ENCODE measurements around the gene PTPRD.

The PTPRD gene

GRCh38 chr9:8880060-8880459 lies 1732.7 kb downstream of the PTPRD start:
- peak; percentile 50 to 74 for DNase-seq

GRCh38 chr9:8879284-8879683 lies 1733.5 kb downstream of the PTPRD start:
- no peak for DNase-seq

DNA sequence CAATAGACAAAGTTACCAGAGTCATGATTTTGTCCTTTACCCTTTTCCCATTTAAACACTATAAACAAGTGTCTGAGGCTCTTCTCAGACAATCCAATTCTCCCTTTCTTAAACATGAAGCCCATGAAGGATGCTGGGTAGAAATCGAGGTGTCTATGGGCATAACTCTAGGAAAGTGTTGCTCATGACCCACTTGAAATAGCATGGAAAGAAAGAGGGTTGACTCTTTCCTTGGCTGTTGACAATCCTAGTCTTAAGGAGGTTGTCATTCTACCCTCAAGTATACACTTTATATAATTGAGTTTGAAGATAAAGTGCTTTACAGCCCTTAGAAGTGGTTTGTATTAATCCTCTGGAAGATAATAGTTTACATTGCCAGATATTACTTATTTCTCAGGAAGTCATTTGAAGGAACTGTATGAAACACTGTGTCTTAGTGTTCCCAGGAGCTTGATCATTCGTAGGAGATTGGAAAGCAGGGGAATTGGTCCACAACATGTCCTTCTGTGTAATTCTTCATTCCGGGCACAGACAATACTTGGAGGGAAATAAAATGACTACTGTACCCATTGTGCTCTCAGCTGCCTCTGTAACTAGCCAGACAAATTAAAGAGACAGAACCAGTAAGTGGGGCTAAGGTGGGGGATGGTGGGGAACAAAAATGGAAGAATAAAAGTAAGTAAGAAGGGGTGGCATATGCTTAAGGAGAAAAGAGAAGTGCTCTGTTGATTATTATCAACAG lies 1734.9 kb downstream of the PTPRD start:
- DNase-seq: no peak

DNA sequence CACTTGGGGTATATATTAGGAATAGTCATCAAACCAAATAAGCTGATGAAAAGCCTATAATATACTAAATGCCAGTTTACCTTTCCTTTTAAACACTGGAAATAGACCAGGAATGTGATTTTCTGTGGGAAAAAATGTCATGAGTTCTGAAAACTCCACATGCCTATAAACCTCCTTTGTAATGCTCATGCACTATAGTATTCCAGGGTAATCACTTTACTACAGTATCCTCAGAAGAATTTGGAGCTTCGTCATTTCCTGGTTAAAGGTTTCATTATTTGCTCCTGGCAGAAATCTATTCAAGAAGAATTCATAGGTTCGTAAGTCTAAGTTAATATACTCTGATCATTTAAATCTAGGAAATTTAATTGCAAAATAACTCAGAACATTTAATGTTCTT lies 1736.5 kb downstream of the PTPRD start:
- no peak for DNase-seq

- no peak for DNase-seq
These were observed 1738.3 kb downstream of the PTPRD start for GRCh38 chr9:8874482-8874881.

GRCh38 chr9:8872802-8873201 lies 1740.0 kb downstream of the PTPRD start:
- DNase-seq: no peak

DNA sequence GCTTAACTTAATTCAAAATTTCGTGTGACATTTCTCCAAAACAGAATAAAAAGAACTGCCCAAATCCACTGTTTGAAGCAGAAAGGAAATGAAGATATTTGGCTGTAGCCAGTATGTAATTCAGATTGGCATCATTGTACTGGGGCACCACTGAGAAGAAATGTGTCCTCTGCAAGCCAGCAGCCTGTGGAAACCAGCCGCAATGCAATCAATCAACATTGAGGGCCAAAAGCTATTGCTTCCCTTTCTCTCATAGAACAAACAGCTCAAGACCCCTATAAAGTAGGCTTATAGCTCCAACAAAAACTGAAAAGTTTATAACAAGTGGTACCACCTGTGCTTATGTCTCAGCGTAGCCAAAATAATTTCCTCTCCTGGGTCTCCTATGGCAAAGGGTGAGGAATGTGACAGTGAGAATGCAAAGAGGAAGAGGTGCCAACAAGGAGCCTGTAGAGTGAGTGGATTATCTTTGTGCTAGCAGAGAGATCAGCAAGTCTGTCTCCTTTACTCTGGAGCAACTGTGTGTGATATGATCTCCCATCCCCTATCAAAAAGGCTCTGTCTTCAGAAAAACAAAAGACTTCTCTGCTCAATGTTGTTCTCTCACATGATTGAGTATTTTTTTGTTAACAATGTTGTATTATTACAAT lies 1740.9 kb downstream of the PTPRD start:
- DNase-seq: no peak

DNA sequence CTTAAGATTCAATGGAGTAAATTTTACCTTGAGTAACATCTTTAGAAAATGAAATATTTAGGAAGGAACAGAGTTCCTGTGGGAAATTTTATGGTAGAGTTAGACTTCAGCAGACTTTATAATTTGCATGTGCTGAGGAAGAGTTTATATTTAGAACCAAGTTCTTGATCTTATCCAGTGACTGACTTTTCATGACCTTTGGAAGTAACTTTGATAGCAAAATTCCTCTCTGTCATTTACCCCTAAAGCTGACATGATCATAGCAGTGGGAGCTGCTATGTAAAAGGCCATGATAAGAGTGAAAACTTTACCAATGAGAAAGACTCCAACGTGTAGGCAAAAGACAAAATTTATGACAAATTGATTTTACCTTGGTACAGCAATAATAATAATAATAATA lies 1741.4 kb downstream of the PTPRD start:
- no peak for DNase-seq

- DNase-seq: no peak
These were observed 1743.0 kb downstream of the PTPRD start for GRCh38 chr9:8869812-8870211.

DNA sequence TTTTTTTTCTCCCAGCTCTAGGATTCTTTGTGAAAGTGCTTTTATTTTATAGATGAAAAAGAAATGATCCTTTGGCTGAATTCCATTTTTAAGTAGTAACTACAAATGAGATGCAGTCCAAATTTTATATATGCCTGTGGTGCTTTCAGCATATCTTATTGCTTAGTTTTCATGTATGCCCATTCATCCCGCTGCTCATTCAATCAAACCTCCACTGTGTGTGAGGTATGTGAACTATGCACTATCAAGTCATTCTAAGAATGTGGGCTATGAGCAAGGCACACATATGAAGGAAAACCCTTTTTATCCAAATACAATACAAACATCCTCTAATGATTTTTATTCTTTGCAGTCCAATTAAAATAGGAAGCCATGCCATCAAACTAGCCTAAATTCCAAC lies 1744.2 kb downstream of the PTPRD start:
- no peak for DNase-seq

- DNase-seq: no peak
These were observed 1745.7 kb downstream of the PTPRD start for GRCh38 chr9:8867148-8867547.

DNA sequence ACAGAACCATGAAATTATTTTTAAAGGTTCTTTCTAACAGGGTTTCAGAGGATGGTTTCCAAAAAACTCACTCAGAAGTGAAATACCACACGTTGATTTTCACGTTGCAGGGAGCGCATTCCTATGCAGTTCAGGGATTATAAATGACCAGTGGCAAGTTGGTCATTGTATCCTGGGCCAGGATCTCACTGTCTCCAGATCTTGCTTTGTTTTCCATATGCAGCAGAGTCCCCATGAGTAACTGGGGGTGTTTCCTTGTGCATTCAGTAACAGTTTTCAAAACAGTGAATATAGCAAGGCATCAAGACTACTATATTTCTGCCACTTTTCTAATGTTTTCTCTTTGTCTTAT lies 1748.3 kb downstream of the PTPRD start:
- no peak for DNase-seq

DNA sequence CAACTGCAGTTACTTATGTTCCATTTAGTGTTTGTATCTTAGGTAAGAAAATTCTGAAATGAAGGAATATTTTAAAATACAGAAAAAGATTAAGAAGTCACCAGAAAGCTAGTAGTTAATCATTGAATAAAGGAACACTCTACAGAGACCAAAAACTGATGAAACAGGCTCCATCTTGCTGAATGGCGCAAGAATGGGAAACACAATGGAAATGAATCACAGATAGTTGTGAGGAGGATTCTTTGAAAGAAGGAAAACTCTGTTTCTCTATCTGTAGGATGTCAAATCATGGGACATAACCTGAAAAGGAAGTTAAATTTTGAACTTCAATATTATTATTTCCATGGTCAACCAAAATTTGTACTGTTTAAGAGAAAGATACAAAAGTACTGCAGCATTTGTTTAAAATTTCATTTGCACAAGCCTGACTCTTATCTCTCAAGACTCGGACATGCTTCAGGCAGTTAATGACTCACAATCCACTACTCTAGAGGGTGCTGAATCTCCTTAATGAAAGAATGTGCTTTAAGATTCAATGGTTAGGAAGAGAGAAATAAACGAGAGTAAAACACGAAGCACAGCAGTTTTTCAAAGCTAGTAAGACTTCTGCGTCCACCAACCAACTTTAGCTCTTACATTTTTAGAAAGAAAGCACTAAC lies 1748.8 kb downstream of the PTPRD start:
- DNase-seq: no peak

- DNase-seq: no peak
These were observed 1749.7 kb downstream of the PTPRD start for GRCh38 chr9:8863069-8863468.

- DNase-seq: no peak
These were observed 1751.9 kb downstream of the PTPRD start for GRCh38 chr9:8860925-8861324.

- no peak for DNase-seq
These were observed 1752.7 kb downstream of the PTPRD start for GRCh38 chr9:8860086-8860485.

GRCh38 chr9:8859416-8859815 lies 1753.4 kb downstream of the PTPRD start:
- peak; percentile 14 to 16 for DNase-seq

DNA sequence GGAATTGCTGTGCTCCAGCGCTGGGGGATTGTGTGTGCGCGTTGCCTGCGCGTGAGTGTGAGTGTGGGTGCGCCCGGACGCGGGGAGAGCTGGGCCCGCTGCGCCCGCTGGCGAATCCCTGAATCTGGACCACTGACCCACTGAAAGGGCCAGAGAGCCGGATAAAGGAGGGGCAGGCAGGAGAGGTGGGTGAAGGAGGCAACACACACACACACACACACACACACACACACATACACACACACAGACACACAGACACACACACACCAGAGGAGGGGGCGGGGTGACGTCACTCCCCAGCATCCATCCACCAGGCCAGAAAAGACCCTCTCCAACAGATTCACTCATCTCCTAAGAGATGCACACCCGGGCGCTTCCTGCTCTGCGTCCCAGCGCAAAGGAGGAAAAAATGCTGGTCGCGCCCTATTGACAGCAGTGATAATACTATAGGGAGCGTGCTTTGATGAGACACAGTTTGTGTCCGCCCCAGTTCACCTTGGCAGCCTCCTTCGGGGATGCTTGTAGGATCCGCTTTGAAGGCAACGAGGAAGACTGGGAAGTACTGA lies 1754.1 kb downstream of the PTPRD start:
- DNase-seq: peak in 1 of 2 experiments; percentile 45

GRCh38 chr9:8857926-8858595 lies 1754.7 kb downstream of the PTPRD start:
- DNase-seq: peak; percentile 7 to 64

- DNase-seq: peak in 1 of 2 experiments; percentile 64
These were observed 1755.5 kb downstream of the PTPRD start for GRCh38 chr9:8857068-8857925.

DNA sequence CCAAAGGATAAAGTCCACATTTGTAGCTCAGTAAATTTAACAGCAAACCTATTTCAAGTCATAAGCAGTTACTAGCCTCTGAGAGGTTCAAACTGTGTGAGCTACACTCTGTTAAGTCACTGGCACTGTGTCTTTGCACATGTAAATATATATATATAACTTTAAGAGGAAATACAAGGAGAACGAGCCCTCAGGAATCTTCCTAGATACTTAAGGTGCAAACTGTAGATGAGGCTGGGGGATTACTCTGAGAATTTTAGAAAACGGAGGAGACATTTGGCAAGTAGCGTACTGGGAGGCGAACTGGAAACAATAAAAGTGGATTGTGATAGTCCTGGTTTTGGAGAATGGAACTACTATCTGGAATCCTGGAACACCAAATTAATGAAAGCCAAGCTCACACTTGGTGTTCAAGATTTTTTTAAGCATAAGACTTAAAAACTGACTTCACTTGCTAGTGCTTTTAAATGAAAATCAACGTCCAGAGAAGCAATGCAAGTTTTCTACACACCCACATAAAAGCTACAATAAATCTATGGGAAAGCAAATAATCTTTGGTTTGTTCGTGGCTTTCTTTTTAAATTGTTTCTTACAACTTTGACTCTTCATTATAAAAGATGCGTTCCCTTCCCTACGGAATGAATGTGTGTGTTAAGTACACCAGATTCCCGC lies 1756.3 kb downstream of the PTPRD start:
- peak in 1 of 2 experiments; percentile 10 for DNase-seq

DNA sequence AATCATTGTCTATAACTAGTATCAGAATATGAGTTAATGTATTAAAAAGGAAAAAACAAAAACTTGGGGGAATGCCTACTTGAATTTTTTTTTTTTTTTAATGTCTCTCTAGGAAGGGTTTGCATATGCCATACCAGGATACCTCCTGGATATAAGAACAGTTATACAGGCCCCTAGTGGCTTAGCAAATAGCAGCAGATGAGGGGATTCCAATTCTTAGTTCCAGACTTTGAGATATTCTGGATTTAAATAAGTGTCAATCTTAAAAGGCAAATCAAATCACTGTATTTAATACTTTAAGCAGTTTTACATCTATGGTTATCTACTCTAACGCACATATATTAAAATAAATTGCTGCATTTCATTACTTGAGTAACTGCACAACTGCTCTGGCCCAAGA lies 1757.8 kb downstream of the PTPRD start:
- DNase-seq: peak; percentile 43 to 45
